ENCODE results near the gene GDF9. TPM values are rescaled to one million over a fixed set of nuclear protein-coding genes. Genes with fewer than 3 reads are reported as not detected.

The GDF9 gene
- total RNA-seq, 1 experiment from 2014 or later, result 0.54 TPM

Other genes with a start within 250 kb of the GDF9 start
- not detected for gene IL13, start 208.3 kb downstream of the GDF9 start, total RNA-seq (2021; ENCODE audit: unreplicated experiment)
- not detected for gene IL4, start 192.5 kb downstream of the GDF9 start, total RNA-seq (2021; ENCODE audit: unreplicated experiment)
- 17.1 TPM for gene KIF3A, start 128.9 kb downstream of the GDF9 start, total RNA-seq (2021; ENCODE audit: unreplicated experiment)
- gene CCNI2, start 119.0 kb downstream of the GDF9 start, total RNA-seq (2021; ENCODE audit: unreplicated experiment), result 0.49 TPM
- gene SEPTIN8, start 89.2 kb downstream of the GDF9 start, total RNA-seq (2021; ENCODE audit: unreplicated experiment), result 22.8 TPM
- gene SOWAHA, start 53.2 kb downstream of the GDF9 start, total RNA-seq (2021; ENCODE audit: unreplicated experiment), result not detected
- gene SHROOM1, start 35.8 kb downstream of the GDF9 start, total RNA-seq (2021; ENCODE audit: unreplicated experiment), result 13.5 TPM
- 475 TPM for gene UQCRQ, start 173 bp upstream of the GDF9 start, total RNA-seq (2021; ENCODE audit: unreplicated experiment)
- gene LEAP2, start 7.2 kb upstream of the GDF9 start, total RNA-seq (2021; ENCODE audit: unreplicated experiment), result 1.4 TPM
- gene AFF4, start 97.2 kb upstream of the GDF9 start, total RNA-seq (2021; ENCODE audit: unreplicated experiment), result 78.3 TPM
- 30.8 TPM for gene ZCCHC10, start 160.1 kb upstream of the GDF9 start, total RNA-seq (2021; ENCODE audit: unreplicated experiment)
- 247 TPM for gene HSPA4, start 185.5 kb upstream of the GDF9 start, total RNA-seq (2021; ENCODE audit: unreplicated experiment)